Common myeloid progenitor, CD34-positive (primary cell): ENCODE measurements around the gene SYT1.

Experiments
- CTCF ChIA-PET: fragments of 350-600 bp; sonication (Branson Sonifier 250); formaldehyde crosslinking; loops from one replicate; lab custom pipeline; 2021; ENCODE audit warnings: antibody characterized with exemption; lab: Charles Lee
- POLR2A ChIA-PET: fragments of 350-600 bp; sonication (Branson Sonifier 250); formaldehyde crosslinking; loops from one replicate; lab custom pipeline; 2021; ENCODE audit warnings: antibody characterized with exemption; lab: Charles Lee
- DNase-seq, 3 donors: peaks; one replicate each; pipeline versions ENCODE4 v3.0.0 to v3.0.0-alpha.2; 2013
- H3K27ac ChIP-seq, 2 experiments: 1 replicate in 1 of 2; 2 replicates in 1 of 2; pipeline ENCODE4 v1.7.0; 2013; ENCODE audit warnings: inconsistent platforms in 2 of 2, low read length in 2 of 2, mild to moderate bottlenecking in 2 of 2, low read depth in 1 of 2, moderate library complexity in 1 of 2; ENCODE audit not compliant: severe bottlenecking in 2 of 2, insufficient read depth in 1 of 2, poor library complexity in 1 of 2
- H3K27me3 ChIP-seq, 5 experiments: replicated peaks in 2 of 5; 1 replicate in 3 of 5; 2 replicates in 2 of 5; pipeline versions ENCODE4 v1.6.1 to v1.7.0; 2013; ENCODE audit warnings: low read length in 4 of 5, mild to moderate bottlenecking in 2 of 5, moderate library complexity in 2 of 5, inconsistent platforms in 1 of 5; ENCODE audit not compliant: insufficient read depth in 5 of 5, control insufficient read depth in 4 of 5
- H3K36me3 ChIP-seq, 4 experiments: 1 replicate in 2 of 4; 2 replicates in 2 of 4; pipeline versions ENCODE4 v1.6.1 to v1.7.0; 2013; ENCODE audit warnings: low read length in 3 of 4, control low read depth in 1 of 4, mild to moderate bottlenecking in 1 of 4; ENCODE audit not compliant: control insufficient read depth in 4 of 4, insufficient read depth in 4 of 4
- H3K4me1 ChIP-seq, 4 experiments: 1 replicate in 3 of 4; 2 replicates in 1 of 4; pipeline versions ENCODE4 v1.6.1 to v1.7.1; 2013; ENCODE audit warnings: low read length in 3 of 4, mild to moderate bottlenecking in 3 of 4, control low read depth in 1 of 4, inconsistent platforms in 1 of 4, moderate library complexity in 1 of 4; ENCODE audit not compliant: control insufficient read depth in 4 of 4, insufficient read depth in 4 of 4; ENCODE audit errors: control extremely low read depth in 1 of 4
- H3K4me3 ChIP-seq, 7 experiments: 1 replicate in 4 of 7; 2 replicates in 3 of 7; pipeline versions ENCODE4 v1.5.1 to v1.7.0; 2013; ENCODE audit warnings: mild to moderate bottlenecking in 7 of 7, low read length in 6 of 7, moderate library complexity in 6 of 7, inconsistent platforms in 2 of 7, low read depth in 2 of 7, control low read depth in 1 of 7; ENCODE audit not compliant: insufficient read depth in 4 of 7, control insufficient read depth in 1 of 7; ENCODE audit errors: extremely low read depth in 1 of 7
- H3K9me3 ChIP-seq, 5 experiments: 1 replicate in 4 of 5; 2 replicates in 1 of 5; pipeline versions ENCODE4 v1.6.1 to v1.7.1; 2013; ENCODE audit warnings: low read length in 4 of 5, mild to moderate bottlenecking in 2 of 5, inconsistent platforms in 1 of 5, low read depth in 1 of 5, moderate library complexity in 1 of 5; ENCODE audit not compliant: control insufficient read depth in 4 of 5, insufficient read depth in 2 of 5; ENCODE audit errors: control extremely low read depth in 1 of 5
- WGBS: methylation state at CpG from one replicate; pipeline ENCODE4 v1.1.5; 2013; ENCODE audit not compliant: insufficient coverage; 5-methylcytosine and 5-hydroxymethylcytosine counted together

The SYT1 gene

GRCh38 chr12:79162948-79163347, 298.4 kb downstream of the SYT1 start:
- CTCF ChIA-PET = no interaction called here
- POLR2A ChIA-PET = no interaction called here

DNA sequence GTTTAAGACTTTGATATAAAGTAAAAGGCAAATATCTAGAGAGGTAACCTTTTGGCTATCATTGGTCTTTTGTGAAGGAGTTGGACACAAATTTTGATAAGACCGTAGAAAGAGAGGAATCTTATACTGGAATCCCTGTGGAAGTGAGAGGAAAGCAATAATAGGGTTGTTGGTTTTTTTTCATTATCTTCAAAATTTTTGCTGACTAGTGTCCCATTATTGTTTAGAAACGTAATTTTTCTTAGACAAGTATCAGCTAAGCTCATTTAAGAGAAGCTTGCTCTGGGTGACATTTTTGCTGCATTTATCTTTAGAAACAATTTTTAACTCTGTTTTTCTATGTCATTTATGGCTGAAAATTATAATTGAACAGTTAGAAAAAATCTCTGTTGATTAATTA, 300.3 kb downstream of the SYT1 start:
- 100% methylated on average over 1 of the region's 2 CpGs for WGBS
- Histone ChIP-seq H3K36me3 (no peaks in the 10 kb centered on the region), H3K4me3 (no peak overlapping the region), H3K27me3 (no peaks in the 10 kb centered on the region), H3K27ac (no peak overlapping the region), H3K4me1 (no peaks in the 10 kb centered on the region), H3K9me3 (no peaks in the 10 kb centered on the region)
- no peak for DNase-seq
- ChIA-PET CTCF (no interaction called here), POLR2A (no interaction called here)

More at GRCh38 chr12:79162948-79163347, 298.4 kb downstream of the SYT1 start:
- Histone ChIP-seq H3K9me3 (no peaks in the 10 kb centered on the region), H3K27ac (no peak overlapping the region), H3K4me3 (no peak overlapping the region), H3K4me1 (no peaks in the 10 kb centered on the region), H3K27me3 (no peaks in the 10 kb centered on the region), H3K36me3 (no peaks in the 10 kb centered on the region)
- DNase-seq = no peak
- no CpG with 5 or more reads among the region's 1 CpG for WGBS

GRCh38 chr12:79168687-79169086, 304.1 kb downstream of the SYT1 start:
- ChIA-PET CTCF (no interaction called here), POLR2A (no interaction called here)
- DNase-seq = no peak
- Histone ChIP-seq H3K27ac (no peak overlapping the region), H3K36me3 (no peaks in the 10 kb centered on the region), H3K4me3 (no peak overlapping the region), H3K27me3 (no peaks in the 10 kb centered on the region), H3K9me3 (no peaks in the 10 kb centered on the region), H3K4me1 (no peaks in the 10 kb centered on the region)
- 94% methylated on average over 2 of the region's 2 CpGs for WGBS

GRCh38 chr12:79174626-79175025, 310.1 kb downstream of the SYT1 start:
- Histone ChIP-seq H3K9me3 (peaks cover 0 to 2% (median 0%) of the 10 kb centered on the region in 5 experiments), H3K27ac (no peak overlapping the region), H3K27me3 (no peaks in the 10 kb centered on the region), H3K36me3 (no peaks in the 10 kb centered on the region), H3K4me3 (no peak overlapping the region), H3K4me1 (no peaks in the 10 kb centered on the region)
- POLR2A ChIA-PET = no interaction called here
- DNase-seq = peak; percentile 13 to 38 (median 28)
- CTCF ChIA-PET = interaction anchor here (1.1 kb wide), 1 partner anchor 784 kb away, joined by 3 read pairs; no protein-coding TSS in a partner anchor
- no CpG with 5 or more reads among the region's 1 CpG for WGBS

DNA sequence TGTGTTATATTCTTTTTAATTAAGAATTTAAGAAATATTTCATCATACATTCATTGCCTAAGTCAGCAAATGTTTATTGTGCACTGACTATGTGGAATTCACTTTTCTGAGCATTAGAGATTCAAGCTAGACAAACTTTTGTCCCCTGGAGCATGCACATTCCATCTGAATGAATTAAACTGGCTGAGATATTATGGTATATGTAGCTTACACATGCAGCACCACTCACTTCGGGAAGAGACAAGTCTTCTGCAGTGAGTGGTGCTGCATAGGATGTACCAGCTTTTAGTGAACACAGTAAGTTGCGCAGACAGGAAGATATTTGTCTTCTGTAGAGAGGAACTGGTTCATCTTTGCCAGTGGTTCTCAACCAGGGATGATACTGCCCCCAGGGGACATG, 318.4 kb downstream of the SYT1 start:
- no peaks in the 10 kb centered on the region for H3K4me1 ChIP-seq
- ChIA-PET POLR2A (no interaction called here), CTCF (no interaction called here)
- 92% methylated on average over 2 of the region's 2 CpGs for WGBS
- peaks cover 0 to 1% (median 0%) of the 10 kb centered on the region in 5 experiments for H3K9me3 ChIP-seq
- H3K27me3 ChIP-seq = no peaks in the 10 kb centered on the region
- no peaks in the 10 kb centered on the region for H3K36me3 ChIP-seq
- no peak overlapping the region for H3K4me3 ChIP-seq
- DNase-seq = no peak
- no peak overlapping the region for H3K27ac ChIP-seq

DNA sequence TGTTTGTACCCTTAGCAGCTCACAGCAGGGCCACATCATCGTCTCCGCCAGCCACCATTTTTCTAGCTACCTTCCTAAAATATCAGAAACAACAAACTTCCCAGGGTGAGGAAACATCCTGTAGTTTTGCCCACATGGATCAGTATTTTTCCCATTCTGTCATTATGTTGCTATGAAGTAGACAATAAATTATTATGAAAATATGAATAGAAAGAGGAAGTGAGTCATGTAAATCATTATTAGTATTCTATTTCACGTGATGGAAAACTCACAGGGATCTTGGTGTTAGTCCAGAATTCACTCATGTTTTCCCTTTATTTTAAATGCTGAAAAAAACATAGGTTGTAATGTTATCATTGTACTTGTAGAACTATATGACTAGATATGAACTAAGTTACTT, 319.4 kb downstream of the SYT1 start:
- DNase-seq = no peak
- ChIA-PET POLR2A (no interaction called here), CTCF (no interaction called here)
- no peak overlapping the region for H3K4me3 ChIP-seq
- H3K4me1 ChIP-seq = no peaks in the 10 kb centered on the region
- no peaks in the 10 kb centered on the region for H3K27me3 ChIP-seq
- no peaks in the 10 kb centered on the region for H3K9me3 ChIP-seq
- no peak overlapping the region for H3K27ac ChIP-seq
- 90% methylated on average over 2 of the region's 3 CpGs for WGBS
- H3K36me3 ChIP-seq = no peaks in the 10 kb centered on the region

DNA sequence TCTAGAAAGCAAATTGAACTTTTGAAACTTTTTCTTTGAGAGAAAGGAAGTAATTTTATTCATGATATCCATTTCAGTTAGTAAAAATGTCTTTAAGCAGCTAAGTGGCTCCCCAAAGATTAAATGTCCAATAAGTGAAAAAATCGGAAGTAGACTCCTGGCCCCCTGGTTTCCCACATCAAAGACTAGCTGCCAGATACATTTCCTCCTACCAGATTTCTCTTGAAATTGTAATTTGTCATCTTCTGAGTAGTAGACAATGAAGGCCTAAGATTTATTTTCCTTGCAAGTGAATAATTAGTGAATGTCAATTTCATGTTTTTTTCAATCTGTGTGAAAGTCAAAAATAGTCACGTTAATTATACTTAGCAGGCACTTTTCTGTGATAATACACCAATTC, 321.9 kb downstream of the SYT1 start:
- Histone ChIP-seq H3K4me1 (no peaks in the 10 kb centered on the region), H3K4me3 (no peak overlapping the region), H3K27ac (no peak overlapping the region), H3K9me3 (no peaks in the 10 kb centered on the region), H3K36me3 (no peaks in the 10 kb centered on the region), H3K27me3 (no peaks in the 10 kb centered on the region)
- ChIA-PET CTCF (interaction anchor here (1.2 kb wide), 1 partner anchor 16 kb away, joined by 3 read pairs; no protein-coding TSS in a partner anchor), POLR2A (interaction anchor here (0.8 kb wide), 1 partner anchor 20 kb away, joined by 3 read pairs; no protein-coding TSS in a partner anchor)
- WGBS = 83% methylated on average over 2 of the region's 2 CpGs
- DNase-seq = no peak
